ENCODE data around the gene FUT8.

GRCh38 chr14:65431245-65431644, 18.7 kb downstream of the FUT8 start:
- TF ChIP-seq, protein P1, sequence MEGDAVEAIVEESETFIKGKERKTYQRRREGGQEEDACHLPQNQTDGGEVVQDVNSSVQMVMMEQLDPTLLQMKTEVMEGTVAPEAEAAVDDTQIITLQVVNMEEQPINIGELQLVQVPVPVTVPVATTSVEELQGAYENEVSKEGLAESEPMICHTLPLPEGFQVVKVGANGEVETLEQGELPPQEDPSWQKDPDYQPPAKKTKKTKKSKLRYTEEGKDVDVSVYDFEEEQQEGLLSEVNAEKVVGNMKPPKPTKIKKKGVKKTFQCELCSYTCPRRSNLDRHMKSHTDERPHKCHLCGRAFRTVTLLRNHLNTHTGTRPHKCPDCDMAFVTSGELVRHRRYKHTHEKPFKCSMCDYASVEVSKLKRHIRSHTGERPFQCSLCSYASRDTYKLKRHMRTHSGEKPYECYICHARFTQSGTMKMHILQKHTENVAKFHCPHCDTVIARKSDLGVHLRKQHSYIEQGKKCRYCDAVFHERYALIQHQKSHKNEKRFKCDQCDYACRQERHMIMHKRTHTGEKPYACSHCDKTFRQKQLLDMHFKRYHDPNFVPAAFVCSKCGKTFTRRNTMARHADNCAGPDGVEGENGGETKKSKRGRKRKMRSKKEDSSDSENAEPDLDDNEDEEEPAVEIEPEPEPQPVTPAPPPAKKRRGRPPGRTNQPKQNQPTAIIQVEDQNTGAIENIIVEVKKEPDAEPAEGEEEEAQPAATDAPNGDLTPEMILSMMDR (IDR thresholded peaks at IDR 0.05) = no peak
- no peak for TF ChIP-seq EZH2 (IDR thresholded peaks at IDR 0.05; ENCODE audit: borderline replicate concordance, insufficient read depth, low read depth, low read length, poor library complexity, severe bottlenecking)
